GM19455 (cell line): ENCODE measurements around the gene CPLX1.
"Not testable (repeated sequence)": the region's sequence is repeated elsewhere in the genome, so short reads cannot be mapped to it uniquely, and the experiment has no call there.

Source experiments
- ATAC-seq: cut with Tn5 transposase; IDR thresholded peaks from one replicate; pipeline ENCODE4 v1.9.1; 2021; ENCODE audit not compliant: unreplicated experiment

Gene CPLX1

DNA sequence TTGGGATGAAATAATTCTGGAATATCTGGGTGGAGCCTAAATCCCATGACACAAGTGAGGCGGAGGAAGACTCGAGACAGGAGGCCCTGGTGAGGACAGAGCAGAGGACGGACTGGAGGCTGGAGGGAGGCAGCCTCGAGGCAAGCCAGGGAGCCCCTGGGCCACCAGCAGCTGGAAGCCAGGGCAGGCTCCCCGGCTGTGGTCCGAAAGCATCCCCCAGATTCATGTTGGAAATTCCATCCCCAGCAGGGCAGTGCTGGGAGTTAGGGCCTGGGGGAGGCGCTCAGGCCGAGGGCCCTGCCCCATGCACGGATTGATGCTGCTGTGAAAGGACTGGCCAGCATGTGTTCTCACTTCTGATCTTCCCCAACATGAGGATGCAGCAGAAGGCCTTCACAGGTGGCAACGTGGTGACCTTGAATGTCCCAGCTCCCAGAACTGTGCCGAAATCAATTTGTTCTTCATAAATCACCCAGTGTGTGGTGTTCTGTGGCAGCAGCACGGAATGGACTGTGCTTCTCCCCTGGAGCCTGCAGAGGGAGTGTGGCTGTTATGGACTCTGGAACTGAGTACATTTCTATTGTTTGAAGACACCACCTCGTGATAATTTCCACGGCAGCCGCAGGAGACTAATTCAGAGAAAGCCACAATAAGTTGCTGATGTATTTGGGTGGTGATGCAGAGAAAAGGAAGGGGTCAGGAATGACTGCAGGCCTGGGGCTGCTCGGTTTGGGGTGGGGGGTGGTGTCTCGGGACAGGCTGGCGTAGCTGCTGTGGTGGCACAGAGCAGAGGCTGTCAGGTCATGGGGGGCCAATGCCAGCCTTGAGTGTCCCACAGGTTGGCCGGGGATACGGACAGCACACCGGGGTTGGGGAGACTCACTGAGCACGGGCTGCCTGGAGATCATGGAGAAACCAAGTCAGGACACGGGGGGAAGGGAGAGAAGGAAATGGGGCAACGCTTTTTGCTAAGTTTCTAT, 63.4 kb downstream of the CPLX1 start:
- no peak for ATAC-seq

DNA sequence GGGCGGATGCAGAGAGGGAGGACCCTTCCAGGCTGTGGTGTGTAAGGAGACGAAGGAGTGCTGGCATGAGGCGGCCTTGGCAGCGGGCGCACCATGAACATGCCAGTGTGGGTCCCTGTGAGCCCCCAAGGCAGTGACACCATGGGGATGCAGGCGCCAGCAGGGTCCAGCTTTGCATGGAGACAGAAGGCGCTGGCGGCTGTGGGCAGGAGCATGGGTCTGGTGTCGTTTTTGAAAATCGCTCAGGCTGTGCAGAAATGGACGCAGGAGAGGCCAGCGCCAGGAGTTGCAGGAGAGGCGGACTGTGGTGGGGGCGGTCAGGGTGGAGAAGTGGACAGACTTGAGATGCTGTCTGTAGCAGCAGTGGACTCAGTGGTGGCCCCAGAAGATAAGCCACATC, 64.2 kb downstream of the CPLX1 start:
- no peak for ATAC-seq

- ATAC-seq: no peak
Observed at GRCh38 chr4:761086-761485, 64.8 kb downstream of the CPLX1 start.

DNA sequence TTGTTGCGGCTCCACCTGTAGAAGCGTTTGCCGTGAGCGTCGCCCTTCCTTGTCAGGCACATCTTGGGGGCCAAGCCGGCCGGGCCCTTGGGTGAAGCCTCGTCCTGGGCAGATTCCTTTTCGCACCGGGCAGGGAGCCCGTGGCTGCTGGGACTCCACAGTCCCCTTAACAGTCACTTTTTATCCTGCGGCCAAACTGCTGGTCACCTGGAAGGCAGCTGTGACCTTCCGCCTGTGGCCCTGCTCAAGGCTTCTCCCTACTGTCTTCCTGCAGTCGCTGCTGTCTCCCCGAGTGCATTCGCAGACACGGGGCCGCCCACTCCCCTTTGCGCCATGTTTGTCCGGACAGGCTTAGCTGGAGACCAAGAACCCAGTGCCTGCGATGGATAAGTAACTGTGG, 65.3 kb downstream of the CPLX1 start:
- ATAC-seq: no peak

- ATAC-seq: not testable (repeated sequence)
Observed at GRCh38 chr4:759810-760209, 66.1 kb downstream of the CPLX1 start.

DNA sequence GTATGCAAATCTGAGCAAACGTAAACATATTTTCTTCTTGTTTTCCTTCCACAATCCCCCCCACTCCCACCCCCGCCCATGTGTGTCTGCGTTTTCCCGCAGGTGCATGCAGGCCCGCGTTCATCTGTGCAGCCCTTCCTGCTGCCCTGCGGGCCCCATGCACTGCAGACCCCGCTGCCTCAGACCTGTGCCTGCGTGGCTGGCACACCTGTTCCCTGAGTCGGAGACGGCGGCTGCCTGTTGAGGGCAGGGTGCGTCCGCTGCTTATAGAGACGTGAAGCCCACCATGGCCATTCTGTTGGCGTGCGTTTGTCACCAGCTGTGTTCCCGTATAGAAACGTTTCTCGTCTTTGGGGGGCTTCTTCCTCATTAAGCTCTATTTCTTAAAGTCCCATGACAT, 68.8 kb downstream of the CPLX1 start:
- ATAC-seq: no peak

DNA sequence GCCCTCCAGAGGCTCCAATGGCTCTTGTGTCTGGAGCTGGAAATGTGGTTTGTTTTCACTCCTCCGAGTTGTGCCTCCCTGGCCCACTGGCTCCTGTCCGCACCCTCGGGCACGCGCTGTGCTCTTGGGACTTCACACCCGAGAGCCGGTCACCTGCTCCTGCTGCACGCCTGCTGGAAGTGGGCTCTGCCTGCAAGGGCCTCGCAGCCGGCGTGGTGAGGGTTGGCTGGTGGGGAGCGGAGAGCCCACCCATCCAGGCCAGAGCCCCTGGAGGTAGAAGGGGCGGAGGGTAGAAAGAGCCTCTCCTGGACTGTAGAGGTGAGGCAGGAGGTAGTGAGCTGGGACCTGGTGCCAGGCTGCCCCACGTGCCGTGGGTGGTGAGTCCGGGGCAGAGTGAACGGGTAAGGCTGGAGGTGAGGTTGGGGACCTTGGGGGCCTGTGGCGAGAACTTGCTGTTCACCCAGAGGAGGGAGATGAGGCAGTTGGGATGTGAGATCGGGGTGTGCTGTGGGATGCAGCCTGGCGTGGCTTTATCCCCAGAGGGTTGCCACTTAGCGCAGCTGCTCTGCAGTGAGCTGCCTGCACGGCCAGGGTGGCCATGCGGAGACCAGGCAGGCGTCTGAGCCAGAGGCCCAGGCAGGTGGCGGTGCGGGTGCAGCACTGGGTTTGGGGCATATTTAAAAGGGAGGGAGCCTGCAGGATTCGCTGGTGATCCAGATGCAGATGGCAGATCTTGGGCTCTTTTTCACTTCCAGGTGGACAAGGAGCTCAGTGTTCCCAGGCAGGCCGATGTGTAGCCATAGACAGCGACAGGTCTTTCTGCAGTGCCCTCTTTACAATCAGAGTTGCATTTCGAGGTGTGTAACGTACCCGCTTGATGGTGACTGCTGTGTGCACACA, 71.5 kb downstream of the CPLX1 start:
- no peak for ATAC-seq

GRCh38 chr4:753186-753585, 72.7 kb downstream of the CPLX1 start:
- ATAC-seq: not testable (repeated sequence)

GRCh38 chr4:752196-752861, 73.6 kb downstream of the CPLX1 start:
- ATAC-seq: no peak

GRCh38 chr4:751676-752075, 74.3 kb downstream of the CPLX1 start:
- ATAC-seq: no peak

- no peak for ATAC-seq
Observed at GRCh38 chr4:749698-750666, 75.9 kb downstream of the CPLX1 start.

DNA sequence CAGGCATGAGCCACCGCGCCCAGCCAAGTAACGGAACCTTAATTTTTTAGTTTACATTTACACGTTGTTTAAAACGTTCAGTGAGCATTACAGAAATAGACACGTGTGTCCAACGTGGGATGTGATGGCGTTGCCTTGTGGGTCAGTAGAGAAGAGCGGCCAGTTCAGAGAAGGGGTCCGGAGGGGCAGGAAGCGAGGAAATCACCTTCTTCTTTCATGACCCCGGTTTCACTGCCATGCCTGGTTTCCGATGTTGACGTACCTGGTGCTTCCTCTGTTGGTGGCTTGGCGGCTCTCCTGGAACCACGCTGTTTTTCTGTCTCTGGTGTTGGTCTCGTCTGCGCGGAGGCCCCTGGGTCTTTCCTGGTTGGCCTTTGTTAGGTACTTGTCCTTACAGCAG, 77.5 kb downstream of the CPLX1 start:
- ATAC-seq: no peak

DNA sequence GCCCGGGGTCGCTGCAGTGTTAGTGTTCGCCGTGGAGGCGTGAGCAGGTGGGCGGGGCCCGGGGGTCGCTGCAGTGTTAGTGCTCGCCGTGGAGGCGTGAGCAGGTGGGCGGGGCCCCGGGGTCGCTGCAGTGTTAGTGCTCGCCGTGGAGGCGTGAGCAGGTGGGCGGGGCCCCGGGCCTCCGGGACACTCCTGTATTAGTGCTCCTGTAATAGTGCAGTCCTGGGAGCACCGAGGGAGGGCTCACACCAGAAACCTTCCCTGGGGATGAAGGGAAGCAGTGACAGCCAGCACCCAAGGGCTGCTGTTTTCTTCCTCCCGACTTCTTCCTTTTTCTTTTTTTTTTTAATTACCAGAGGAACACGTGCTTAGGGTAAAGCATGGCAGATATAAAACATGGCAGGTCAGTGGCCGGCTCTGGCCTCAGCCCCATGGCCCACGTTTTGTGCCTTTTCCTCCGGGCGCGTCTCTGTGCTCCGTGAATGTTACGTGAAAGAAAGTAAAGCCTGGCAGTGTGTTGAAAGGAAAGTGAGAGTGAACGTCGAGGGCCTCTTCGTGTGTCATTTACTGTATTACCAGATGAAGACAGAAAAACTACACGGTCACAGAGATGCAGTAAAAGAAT, 78.3 kb downstream of the CPLX1 start:
- no peak for ATAC-seq

DNA sequence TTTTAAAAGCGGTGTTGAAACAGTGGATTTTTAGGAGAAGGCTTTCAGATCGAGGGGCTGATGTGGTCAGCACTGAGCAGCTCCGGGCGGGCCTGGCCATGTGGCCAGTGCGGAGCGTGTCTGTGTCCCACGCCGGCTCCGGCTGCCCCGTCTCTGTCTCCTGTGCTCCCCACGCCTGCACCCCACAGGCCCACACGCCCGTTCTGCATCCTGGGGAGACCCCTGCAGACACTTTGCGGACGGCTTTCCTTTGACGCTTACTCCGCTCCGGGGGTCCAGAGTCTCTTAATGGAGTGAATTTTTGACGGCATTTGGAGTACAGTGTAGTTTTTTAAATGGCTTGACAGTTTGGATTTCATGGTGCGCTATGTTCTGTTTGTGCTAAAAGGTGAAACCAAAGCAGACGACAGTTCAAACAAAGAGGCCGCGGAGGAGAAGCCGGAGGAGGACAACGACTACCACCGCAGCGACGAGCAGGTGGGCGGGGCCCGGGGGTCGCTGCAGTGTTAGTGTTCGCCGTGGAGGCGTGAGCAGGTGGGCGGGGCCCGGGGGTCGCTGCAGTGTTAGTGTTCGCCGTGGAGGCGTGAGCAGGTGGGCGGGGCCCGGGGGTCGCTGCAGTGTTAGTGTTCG, 81.6 kb downstream of the CPLX1 start:
- ATAC-seq: no peak

DNA sequence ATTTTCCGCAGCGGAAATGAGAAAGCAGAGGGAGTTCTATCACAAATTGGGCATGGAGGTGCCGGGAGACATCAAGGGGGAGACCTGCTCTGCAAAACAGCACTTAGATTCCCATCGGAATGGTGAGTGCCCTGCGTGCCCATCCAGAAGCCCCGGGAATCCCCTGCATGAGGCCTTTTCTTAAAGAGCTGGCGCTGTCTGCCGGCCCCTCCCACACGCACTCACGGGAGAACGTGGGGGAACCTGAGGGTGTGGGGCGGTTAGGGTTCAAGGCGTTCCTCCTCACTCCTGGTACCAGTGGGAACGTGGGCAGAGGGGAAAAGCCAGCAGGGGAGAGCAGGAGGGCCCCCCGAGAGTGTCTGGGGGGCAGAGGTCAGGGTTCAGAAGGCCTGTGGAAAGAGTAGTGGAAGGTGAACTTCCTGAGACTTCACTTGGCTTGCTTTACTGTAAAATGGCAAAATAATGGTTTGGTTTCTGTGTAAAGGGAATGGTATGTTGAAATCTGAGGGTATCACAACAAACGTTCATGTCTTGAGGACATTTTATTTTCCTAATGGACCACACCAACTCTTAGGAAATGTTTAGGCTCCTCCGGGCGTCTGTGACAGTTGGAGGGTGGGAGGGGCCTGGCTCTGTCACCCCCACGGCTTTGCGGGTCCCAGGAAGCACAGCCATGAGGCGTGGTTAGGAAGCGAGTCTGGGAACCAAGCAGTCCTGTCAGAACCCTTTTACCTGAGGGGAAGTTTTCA, 82.3 kb downstream of the CPLX1 start:
- ATAC-seq: no peak

DNA sequence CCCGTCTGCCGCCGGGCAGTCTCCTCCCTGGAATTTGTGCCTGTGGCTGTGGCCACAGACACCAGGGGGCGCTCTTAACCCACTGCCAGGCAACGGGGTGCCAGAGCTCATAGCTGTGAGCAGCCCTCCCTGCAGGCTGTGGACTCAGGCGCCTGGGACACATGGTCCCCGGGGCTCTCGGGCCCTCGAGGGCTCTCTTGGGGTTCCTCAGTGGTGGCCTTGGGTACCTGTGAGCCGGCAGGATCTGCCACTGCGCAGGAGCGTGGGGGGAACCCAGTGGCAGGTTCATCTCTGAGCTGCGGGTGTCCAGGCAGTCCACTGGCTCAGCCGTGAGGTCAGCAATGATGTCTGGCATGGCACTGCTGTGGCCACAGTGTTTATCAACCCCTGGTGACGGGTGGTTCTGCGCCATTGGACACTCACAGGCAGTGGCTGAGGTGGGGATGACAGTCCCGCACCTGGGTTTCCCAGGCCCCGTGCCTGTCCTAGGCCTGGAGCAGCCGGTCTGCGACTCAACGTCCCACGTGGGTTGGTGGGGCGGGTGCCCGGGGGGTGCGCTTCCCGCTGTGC, 83.1 kb downstream of the CPLX1 start:
- no peak for ATAC-seq

DNA sequence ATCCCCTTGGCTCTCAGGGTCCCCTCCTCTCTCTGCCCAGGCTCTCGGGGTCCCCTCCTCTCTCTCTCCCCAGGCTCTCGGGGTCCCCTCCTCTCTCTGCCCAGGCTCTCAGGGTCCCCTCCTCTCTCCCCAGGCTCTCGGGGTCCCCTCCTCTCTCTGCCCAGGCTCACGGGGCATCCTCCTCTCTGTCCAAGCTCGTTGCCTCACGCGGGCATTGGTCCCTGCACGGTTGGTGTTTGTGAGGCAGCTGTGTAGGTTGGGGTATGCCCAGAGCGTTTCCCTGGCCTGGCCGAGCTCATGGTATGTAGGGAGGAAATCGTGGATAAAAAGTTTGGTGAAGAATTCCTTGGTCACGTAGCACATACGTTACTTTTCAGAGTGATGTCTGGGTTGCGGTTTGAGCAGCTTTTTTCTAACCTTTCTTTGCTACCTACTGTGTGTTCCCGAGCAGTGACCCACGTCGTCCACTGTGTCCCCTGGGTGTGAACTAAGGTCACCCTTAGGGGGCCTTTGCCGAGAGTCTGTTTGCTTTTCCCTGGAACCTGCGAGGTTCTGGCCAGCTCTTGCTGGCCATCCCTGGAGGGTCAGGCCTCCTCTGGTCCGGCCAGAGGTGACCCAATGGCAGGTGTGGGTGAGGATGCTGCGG, 83.7 kb downstream of the CPLX1 start:
- no peak for ATAC-seq
